Hair follicular keratinocyte (primary cell): ENCODE measurements around the gene OPN1MW2. TPM values are rescaled to one million over a fixed set of nuclear protein-coding genes. Genes with fewer than 3 reads are reported as not detected.

Experiments used
- total RNA-seq: library from RNA; depleted of rRNA; stranded (reverse); fragments of >200 nt; gene quantifications from 2 replicates; pipeline ENCODE4 v1.2.3, GENCODE V29; 2015

OPN1MW2 gene
- total RNA-seq: not detected in 2 replicates

DNA sequence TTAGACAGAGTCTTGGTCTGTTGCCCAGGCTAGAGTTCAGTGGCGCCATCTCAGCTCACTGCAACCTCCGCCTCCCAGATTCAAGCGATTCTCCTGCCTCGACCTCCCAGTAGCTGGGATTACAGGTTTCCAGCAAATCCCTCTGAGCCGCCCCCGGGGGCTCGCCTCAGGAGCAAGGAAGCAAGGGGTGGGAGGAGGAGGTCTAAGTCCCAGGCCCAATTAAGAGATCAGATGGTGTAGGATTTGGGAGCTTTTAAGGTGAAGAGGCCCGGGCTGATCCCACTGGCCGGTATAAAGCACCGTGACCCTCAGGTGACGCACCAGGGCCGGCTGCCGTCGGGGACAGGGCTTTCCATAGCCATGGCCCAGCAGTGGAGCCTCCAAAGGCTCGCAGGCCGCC is at the start of gene OPN1MW2:
OPN1MW2 (plus strand) TSS at position 301 of the 400 bp plus-strand sequence; CDS start at position 361, 60 bp downstream.

DNA sequence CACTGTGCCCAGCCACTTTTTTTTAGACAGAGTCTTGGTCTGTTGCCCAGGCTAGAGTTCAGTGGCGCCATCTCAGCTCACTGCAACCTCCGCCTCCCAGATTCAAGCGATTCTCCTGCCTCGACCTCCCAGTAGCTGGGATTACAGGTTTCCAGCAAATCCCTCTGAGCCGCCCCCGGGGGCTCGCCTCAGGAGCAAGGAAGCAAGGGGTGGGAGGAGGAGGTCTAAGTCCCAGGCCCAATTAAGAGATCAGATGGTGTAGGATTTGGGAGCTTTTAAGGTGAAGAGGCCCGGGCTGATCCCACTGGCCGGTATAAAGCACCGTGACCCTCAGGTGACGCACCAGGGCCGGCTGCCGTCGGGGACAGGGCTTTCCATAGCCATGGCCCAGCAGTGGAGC is 37.3 kb upstream of the OPN1MW2 start, which contains the start of gene OPN1MW:
OPN1MW (plus strand) TSS at position 301 of the 400 bp plus-strand sequence; CDS start at position 383, 82 bp downstream.

DNA sequence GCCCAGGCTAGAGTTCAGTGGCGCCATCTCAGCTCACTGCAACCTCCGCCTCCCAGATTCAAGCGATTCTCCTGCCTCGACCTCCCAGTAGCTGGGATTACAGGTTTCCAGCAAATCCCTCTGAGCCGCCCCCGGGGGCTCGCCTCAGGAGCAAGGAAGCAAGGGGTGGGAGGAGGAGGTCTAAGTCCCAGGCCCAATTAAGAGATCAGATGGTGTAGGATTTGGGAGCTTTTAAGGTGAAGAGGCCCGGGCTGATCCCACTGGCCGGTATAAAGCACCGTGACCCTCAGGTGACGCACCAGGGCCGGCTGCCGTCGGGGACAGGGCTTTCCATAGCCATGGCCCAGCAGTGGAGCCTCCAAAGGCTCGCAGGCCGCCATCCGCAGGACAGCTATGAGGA is 37.7 kb downstream of the OPN1MW2 start, which contains the start of gene OPN1MW3:
OPN1MW3 (plus strand) TSS at position 301 of the 400 bp plus-strand sequence; CDS start at position 339, 38 bp downstream.

Other genes starting within 250 kb of the OPN1MW2 start
- 31.3 and 38.8 TPM in 2 replicates for gene HCFC1, start 247.9 kb upstream of the OPN1MW2 start, total RNA-seq
- gene TMEM187, start 247.0 kb upstream of the OPN1MW2 start, total RNA-seq: 10.3 and 12.0 TPM in 2 replicates
- gene IRAK1, start 199.9 kb upstream of the OPN1MW2 start, total RNA-seq: 136 and 159 TPM in 2 replicates
- gene MECP2, start 122.0 kb upstream of the OPN1MW2 start, total RNA-seq: 23.4 and 23.6 TPM in 2 replicates
- gene OPN1LW, start 75.5 kb upstream of the OPN1MW2 start, total RNA-seq: not detected in 2 replicates
- gene OPN1MW, start 37.2 kb upstream of the OPN1MW2 start, total RNA-seq: not detected in 2 replicates
- not detected in 2 replicates for gene OPN1MW3, start 37.8 kb downstream of the OPN1MW2 start, total RNA-seq
- not detected in 2 replicates for gene TEX28, start 75.4 kb downstream of the OPN1MW2 start, total RNA-seq
- not detected in 2 replicates for gene TKTL1, start 76.0 kb downstream of the OPN1MW2 start, total RNA-seq
- gene FLNA, start 154.9 kb downstream of the OPN1MW2 start, total RNA-seq: 1,383 and 1,552 TPM in 2 replicates
- 62.3 and 71.4 TPM in 2 replicates for gene EMD, start 159.5 kb downstream of the OPN1MW2 start, total RNA-seq
- gene RPL10, start 178.6 kb downstream of the OPN1MW2 start, total RNA-seq: 7,010 and 8,148 TPM in 2 replicates
- gene DNASE1L1, start 189.5 kb downstream of the OPN1MW2 start, total RNA-seq: 19.0 and 28.1 TPM in 2 replicates
- gene TAFAZZIN, start 191.8 kb downstream of the OPN1MW2 start, total RNA-seq: 33.0 and 41.3 TPM in 2 replicates
- gene ATP6AP1, start 208.9 kb downstream of the OPN1MW2 start, total RNA-seq: 23.0 and 31.1 TPM in 2 replicates
- 63.6 and 107 TPM in 2 replicates for gene GDI1, start 217.4 kb downstream of the OPN1MW2 start, total RNA-seq
- gene FAM50A, start 224.4 kb downstream of the OPN1MW2 start, total RNA-seq: 17.0 and 24.1 TPM in 2 replicates
- gene PLXNA3, start 238.5 kb downstream of the OPN1MW2 start, total RNA-seq: 2.2 and 10.8 TPM in 2 replicates